Upper lobe of right lung (tissue), 1 donor: ENCODE data around the gene RFC3. TPM values are rescaled to one million over a fixed set of nuclear protein-coding genes. Genes with fewer than 3 reads are reported as not detected.

ENCODE experiments used
- ATAC-seq: fragments of 200-7000 bp; cut with Tn5 transposase; one replicate; pipeline ENCODE4 v1.9.1; 2020; ENCODE audit warnings: mild to moderate bottlenecking, moderate library complexity
- DNase-seq: peaks from one replicate; pipeline ENCODE4 v3.0.0-alpha.2; 2020
- H3K27ac ChIP-seq: fragments of 200-600 bp; one replicate; pipeline ENCODE4 v1.8.0; 2022
- H3K27me3 ChIP-seq: fragments of 200-600 bp; one replicate; pipeline ENCODE4 v1.8.0; 2022; ENCODE audit warnings: mild to moderate bottlenecking
- H3K36me3 ChIP-seq: fragments of 200-600 bp; one replicate; pipeline ENCODE4 v1.8.0; 2022
- H3K4me1 ChIP-seq: fragments of 200-600 bp; one replicate; pipeline ENCODE4 v1.8.0; 2022
- H3K4me3 ChIP-seq: fragments of 200-600 bp; one replicate; pipeline ENCODE4 v1.8.0; 2022; ENCODE audit warnings: mild to moderate bottlenecking
- H3K9me3 ChIP-seq: fragments of 200-600 bp; one replicate; pipeline ENCODE4 v1.8.0; 2022
- CTCF ChIP-seq: fragments of 200-600 bp; IDR thresholded peaks from one replicate; pipeline ENCODE4 v1.8.0; 2022; ENCODE audit warnings: antibody characterized with exemption
- intact Hi-C: fragments of 100-400 bp; cut with DNase I; formaldehyde crosslinking; loops from one replicate; pipeline ENCODE4 v1.11.0; 2022
- total RNA-seq: library from RNA; stranded (reverse); fragmentation: NEBNext Ultra II Directional; extraction: Animal tissue kit (Norgen Biotek cat#: 25700); gene quantifications from one replicate; pipeline ENCODE4 v1.2.1, GENCODE V29; 2021
- donor health status: DM: no; HTN: yes; CAD: no; lungs with severe emphysema.

RFC3 gene
- total RNA-seq, 1 donor from 2014 or later = 7.4 TPM

GRCh38 chr13:33789739-33790138 is 28.2 kb upstream of the RFC3 start:
- DNase-seq = no peak
- no peaks in the 10 kb centered on the region for H3K27me3 ChIP-seq
- H3K4me3 ChIP-seq = no peak overlapping the region
- peaks cover 4% of the 10 kb centered on the region for H3K4me1 ChIP-seq
- no peaks in the 10 kb centered on the region for H3K9me3 ChIP-seq
- no peaks in the 10 kb centered on the region for H3K36me3 ChIP-seq
- intact Hi-C loops = no loop called here
- no peak for TF ChIP-seq CTCF
- no peak for ATAC-seq
- H3K27ac ChIP-seq = no peak overlapping the region

DNA sequence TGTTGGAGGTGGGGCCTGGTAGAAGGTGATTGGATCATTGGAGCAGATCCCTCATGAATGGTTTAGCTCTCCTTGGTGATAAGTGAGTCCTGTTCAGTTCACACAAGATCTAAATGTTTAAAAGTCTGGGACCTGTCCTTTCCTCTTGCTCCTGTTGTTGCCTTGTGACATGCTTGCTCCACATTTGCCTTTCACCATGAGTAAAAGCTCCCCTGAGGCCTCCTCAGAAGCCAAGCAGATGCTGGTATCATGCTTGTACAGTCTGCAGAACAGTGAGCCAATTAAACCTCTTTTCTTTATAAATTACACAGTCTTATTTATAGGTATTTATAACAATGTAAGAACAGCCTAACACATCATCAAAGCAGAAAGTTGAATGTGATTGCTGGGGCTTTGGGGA is 24.2 kb upstream of the RFC3 start:
- H3K9me3 ChIP-seq = no peaks in the 10 kb centered on the region
- DNase-seq (no peak), ATAC-seq (no peak)
- H3K4me1 ChIP-seq = no peaks in the 10 kb centered on the region
- TF ChIP-seq CTCF = no peak
- no peak overlapping the region for H3K4me3 ChIP-seq
- no peaks in the 10 kb centered on the region for H3K36me3 ChIP-seq
- no peak overlapping the region for H3K27ac ChIP-seq
- intact Hi-C loops = no loop called here
- H3K27me3 ChIP-seq = no peaks in the 10 kb centered on the region

GRCh38 chr13:33794576-33794975 is 23.4 kb upstream of the RFC3 start:
- Histone ChIP-seq H3K9me3 (no peaks in the 10 kb centered on the region), H3K27me3 (no peaks in the 10 kb centered on the region), H3K4me1 (no peaks in the 10 kb centered on the region), H3K4me3 (no peak overlapping the region), H3K27ac (no peak overlapping the region), H3K36me3 (no peaks in the 10 kb centered on the region)
- no peak for DNase-seq
- intact Hi-C loops = no loop called here
- TF ChIP-seq CTCF = no peak
- no peak for ATAC-seq

GRCh38 chr13:33796095-33796494 is 21.9 kb upstream of the RFC3 start:
- H3K27ac ChIP-seq = no peak overlapping the region
- TF ChIP-seq CTCF = no peak
- H3K27me3 ChIP-seq = no peaks in the 10 kb centered on the region
- ATAC-seq = no peak
- H3K36me3 ChIP-seq = no peaks in the 10 kb centered on the region
- H3K4me1 ChIP-seq = no peaks in the 10 kb centered on the region
- no peak for DNase-seq
- no peak overlapping the region for H3K4me3 ChIP-seq
- no peaks in the 10 kb centered on the region for H3K9me3 ChIP-seq
- intact Hi-C loops = no loop called here

DNA sequence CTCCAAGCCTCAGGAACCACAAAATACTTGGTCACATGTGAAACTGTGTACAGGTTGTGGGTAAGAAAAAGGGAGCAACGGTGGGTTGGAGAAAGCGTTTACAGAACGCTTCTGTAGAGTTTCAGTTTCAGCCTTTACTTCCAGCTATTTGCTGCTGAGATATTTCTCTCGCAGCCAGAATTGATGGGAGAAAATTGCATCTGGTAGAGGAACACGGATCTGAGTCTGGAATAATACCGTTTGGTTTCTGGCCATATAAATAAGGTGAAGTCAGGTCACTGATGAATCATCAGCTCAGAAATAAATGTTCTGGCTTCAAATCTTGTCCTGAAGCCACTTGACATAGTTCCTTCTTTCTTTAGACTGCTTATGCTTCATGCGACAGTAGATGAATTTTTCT is 20.3 kb upstream of the RFC3 start:
- TF ChIP-seq CTCF = no peak
- Histone ChIP-seq H3K27ac (no peak overlapping the region), H3K4me3 (peak overlapping the region; percentile 18)

DNA sequence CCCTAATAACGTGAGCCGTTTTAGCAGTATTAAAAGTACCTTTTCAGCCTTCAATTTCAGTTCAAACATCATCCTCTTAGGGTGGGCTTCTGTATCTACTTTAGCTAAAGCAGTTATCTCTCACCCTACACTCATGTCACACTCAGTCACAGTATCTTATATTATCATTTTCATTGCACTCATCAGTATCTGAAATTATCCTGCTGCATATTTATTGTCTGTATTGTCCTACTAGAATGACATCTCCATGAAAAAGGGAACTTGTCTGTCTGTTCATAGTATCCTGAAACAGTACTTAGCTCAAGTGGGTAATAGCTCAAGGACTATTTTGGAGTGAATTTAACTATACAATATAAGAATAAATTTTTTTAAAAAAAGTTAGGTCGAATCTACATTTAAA is 19.9 kb upstream of the RFC3 start:
- Histone ChIP-seq H3K9me3 (no peaks in the 10 kb centered on the region), H3K27ac (no peak overlapping the region), H3K36me3 (no peaks in the 10 kb centered on the region), H3K4me3 (no peak overlapping the region), H3K4me1 (no peaks in the 10 kb centered on the region), H3K27me3 (no peaks in the 10 kb centered on the region)
- DNase-seq = no peak
- ATAC-seq = no peak
- intact Hi-C loops = no loop called here
- TF ChIP-seq CTCF = no peak

More for the DNA sequence above, 20.3 kb upstream of the RFC3 start:
- no peaks in the 10 kb centered on the region for H3K27me3 ChIP-seq
- no peak for DNase-seq
- no peaks in the 10 kb centered on the region for H3K4me1 ChIP-seq
- no peaks in the 10 kb centered on the region for H3K9me3 ChIP-seq
- intact Hi-C loops = no loop called here
- ATAC-seq = peak; percentile 59
- no peaks in the 10 kb centered on the region for H3K36me3 ChIP-seq
